GM12875 (cell line): ENCODE measurements around the gene PRKCA.

ENCODE experiments used
- H3K4me3 ChIP-seq: one replicate; pipeline ENCODE4 v1.5.1; 2011; ENCODE audit warnings: low read depth, low read length, control low read depth
- CTCF ChIP-seq: IDR thresholded peaks from 2 replicates; pipeline ENCODE4 v1.5.1; 2011; ENCODE audit warnings: low read depth, mild to moderate bottlenecking, control low read depth, inconsistent platforms, low read length, moderate library complexity, borderline replicate concordance; ENCODE audit not compliant: insufficient read depth

The PRKCA gene

GRCh38 chr17:66491213-66491612, 188.8 kb downstream of the PRKCA start:
- no peak for TF ChIP-seq CTCF
- H3K4me3 ChIP-seq, result no peak overlapping the region

- no peak overlapping the region for H3K4me3 ChIP-seq
Measured at GRCh38 chr17:66491665-66492064, 189.3 kb downstream of the PRKCA start.

GRCh38 chr17:66492080-66492479, 189.7 kb downstream of the PRKCA start:
- TF ChIP-seq CTCF, result no peak
- H3K4me3 ChIP-seq, result no peak overlapping the region

More at GRCh38 chr17:66491665-66492064, 189.3 kb downstream of the PRKCA start:
- no peak for TF ChIP-seq CTCF

- TF ChIP-seq CTCF, result no peak
- no peak overlapping the region for H3K4me3 ChIP-seq
Measured at GRCh38 chr17:66492561-66493005, 190.2 kb downstream of the PRKCA start.

GRCh38 chr17:66493283-66494019, 191.0 kb downstream of the PRKCA start:
- TF ChIP-seq CTCF, result no peak
- H3K4me3 ChIP-seq, result no peak overlapping the region

- no peak for TF ChIP-seq CTCF
- H3K4me3 ChIP-seq, result no peak overlapping the region
Measured at GRCh38 chr17:66494023-66494803, 191.8 kb downstream of the PRKCA start.
